PFSK-1 (cell line): ENCODE data around the gene ZNF783. TPM values are rescaled to one million over a fixed set of nuclear protein-coding genes. Genes with fewer than 3 reads are reported as not detected.

Experiments used
- FOXP2 ChIP-seq: optimal IDR thresholded peaks from 2 replicates; pipeline ENCODE3; 2011; ENCODE audit warnings: borderline replicate concordance, control low read depth, inconsistent platforms; ENCODE audit not compliant: insufficient read depth; ENCODE audit errors: extremely low read length, extremely low read depth
- POLR2AphosphoS5 ChIP-seq: IDR thresholded peaks from 2 replicates; pipeline ENCODE4 v1.6.1; 2012; ENCODE audit warnings: low read depth, mild to moderate bottlenecking, control low read depth, low read length, moderate library complexity
- SIN3A ChIP-seq: IDR thresholded peaks from 2 replicates; pipeline ENCODE4 v1.6.1; 2012; ENCODE audit warnings: mild to moderate bottlenecking, low read length, moderate library complexity, borderline replicate concordance; ENCODE audit not compliant: insufficient read depth
- TAF1 ChIP-seq: IDR thresholded peaks from 2 replicates; pipeline ENCODE4 v1.6.1; 2012; ENCODE audit warnings: low read length, control low read depth, borderline replicate concordance; ENCODE audit not compliant: insufficient read depth
- polyA plus RNA-seq: library from polyadenylated mRNA; unstranded; fragments of >200 nt; gene quantifications from one replicate; pipeline ENCODE4 v1.2.1, GENCODE V29; 2012; ENCODE audit warnings: low read depth, missing spikeins; ENCODE audit not compliant: insufficient read length
- TF ChIP-seq, protein P1 (sequence below), 2 experiments: IDR thresholded peaks; 2 replicates each; pipeline versions ENCODE4 v1.6.1 to v1.8.0; 2011 to 2012; ENCODE audit warnings: low read depth in 2 of 2, low read length in 2 of 2, control low read depth in 1 of 2, inconsistent platforms in 1 of 2, mild to moderate bottlenecking in 1 of 2, moderate library complexity in 1 of 2; ENCODE audit not compliant: insufficient read depth in 1 of 2

The ZNF783 gene
- 12.0 TPM for polyA plus RNA-seq

DNA sequence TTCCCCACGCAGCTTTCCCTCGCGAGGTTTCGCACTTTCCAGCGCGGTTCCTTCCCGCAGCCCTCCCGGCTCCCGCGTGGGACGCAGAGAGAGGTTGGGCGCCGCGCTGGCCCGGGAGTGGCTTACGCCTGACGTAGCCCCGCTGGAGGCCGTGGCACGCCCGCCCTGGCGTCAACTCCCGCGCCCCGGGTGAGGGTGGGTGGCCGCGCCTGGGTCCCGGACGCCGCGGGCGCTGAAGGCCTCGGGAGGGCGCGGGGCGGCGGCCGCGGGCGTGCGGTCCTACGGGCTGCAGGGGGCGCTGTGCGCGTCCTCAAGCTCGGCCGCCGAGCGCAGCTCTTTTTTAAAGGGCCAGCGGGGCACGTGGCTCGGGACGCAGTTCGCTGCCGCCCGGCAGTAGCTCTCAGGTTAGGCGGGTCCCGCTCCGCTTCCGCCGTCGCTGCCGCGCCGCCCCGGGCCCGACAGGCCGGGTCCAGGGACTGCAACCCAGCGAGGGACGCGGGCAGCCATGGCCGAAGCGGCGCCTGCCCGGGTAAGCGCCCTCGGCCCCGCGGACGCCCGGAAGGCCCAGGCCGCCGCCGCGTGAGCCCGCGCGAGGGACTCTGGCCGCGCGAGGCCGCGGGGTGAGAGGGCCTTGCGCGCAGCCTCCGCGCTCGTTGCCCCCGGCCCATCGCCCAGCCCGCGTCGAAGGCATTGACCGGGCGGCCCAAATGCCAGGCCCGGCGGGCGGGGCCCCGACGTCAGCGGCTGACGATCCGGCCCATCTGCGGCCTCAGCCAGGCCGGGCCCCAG, at the start of gene ZNF783:
TSS of gene ZNF783 (plus strand) at position 368 of the 789 bp plus-strand sequence. CDS start at position 506, 138 bp downstream.
- TF ChIP-seq SIN3A: peak; percentile 91; the same call in 1 of the 2 replicates
- TF ChIP-seq, protein P1, sequence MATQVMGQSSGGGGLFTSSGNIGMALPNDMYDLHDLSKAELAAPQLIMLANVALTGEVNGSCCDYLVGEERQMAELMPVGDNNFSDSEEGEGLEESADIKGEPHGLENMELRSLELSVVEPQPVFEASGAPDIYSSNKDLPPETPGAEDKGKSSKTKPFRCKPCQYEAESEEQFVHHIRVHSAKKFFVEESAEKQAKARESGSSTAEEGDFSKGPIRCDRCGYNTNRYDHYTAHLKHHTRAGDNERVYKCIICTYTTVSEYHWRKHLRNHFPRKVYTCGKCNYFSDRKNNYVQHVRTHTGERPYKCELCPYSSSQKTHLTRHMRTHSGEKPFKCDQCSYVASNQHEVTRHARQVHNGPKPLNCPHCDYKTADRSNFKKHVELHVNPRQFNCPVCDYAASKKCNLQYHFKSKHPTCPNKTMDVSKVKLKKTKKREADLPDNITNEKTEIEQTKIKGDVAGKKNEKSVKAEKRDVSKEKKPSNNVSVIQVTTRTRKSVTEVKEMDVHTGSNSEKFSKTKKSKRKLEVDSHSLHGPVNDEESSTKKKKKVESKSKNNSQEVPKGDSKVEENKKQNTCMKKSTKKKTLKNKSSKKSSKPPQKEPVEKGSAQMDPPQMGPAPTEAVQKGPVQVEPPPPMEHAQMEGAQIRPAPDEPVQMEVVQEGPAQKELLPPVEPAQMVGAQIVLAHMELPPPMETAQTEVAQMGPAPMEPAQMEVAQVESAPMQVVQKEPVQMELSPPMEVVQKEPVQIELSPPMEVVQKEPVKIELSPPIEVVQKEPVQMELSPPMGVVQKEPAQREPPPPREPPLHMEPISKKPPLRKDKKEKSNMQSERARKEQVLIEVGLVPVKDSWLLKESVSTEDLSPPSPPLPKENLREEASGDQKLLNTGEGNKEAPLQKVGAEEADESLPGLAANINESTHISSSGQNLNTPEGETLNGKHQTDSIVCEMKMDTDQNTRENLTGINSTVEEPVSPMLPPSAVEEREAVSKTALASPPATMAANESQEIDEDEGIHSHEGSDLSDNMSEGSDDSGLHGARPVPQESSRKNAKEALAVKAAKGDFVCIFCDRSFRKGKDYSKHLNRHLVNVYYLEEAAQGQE (IDR thresholded peaks at IDR 0.05; ENCODE audit: insufficient read depth in 1 of 2, low read depth in 2 of 2, low read length in 2 of 2): no peak

DNA sequence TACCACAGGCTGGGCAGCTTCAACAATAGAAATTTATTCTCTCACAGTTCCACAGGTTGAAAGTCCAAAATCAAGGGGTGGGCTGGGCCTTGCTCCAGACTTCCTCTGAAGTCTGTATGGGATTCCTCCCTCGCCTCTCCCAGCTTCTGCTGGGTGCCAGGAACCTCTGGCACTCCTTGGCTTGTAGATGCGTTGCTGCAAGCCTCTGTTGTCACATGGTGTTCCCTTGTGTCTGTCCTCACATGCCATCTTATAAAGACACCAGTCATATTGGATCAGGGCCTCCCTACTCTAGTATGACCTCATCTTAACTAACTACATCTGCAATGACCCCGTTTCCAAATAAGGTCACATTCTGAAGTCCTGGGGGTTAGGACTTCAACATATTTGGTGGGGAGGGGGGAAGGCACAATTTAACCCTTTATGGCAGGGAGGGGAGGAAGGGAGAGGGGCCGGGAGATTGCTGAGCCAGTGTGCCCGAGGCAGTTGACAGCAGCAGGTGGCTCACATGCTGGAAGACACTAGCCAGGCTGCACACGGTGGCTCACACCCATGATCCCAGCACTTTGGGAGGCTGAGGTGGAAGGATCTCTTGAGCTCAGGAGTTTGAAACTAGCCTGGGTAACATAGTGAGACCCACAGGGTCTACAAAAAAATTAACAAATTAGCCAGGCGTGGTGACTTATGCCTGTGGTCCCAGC, 47.8 kb upstream of the ZNF783 start:
- no peak for TF ChIP-seq POLR2AphosphoS5
- TF ChIP-seq, protein P1 (IDR thresholded peaks at IDR 0.05; ENCODE audit: insufficient read depth in 1 of 2, low read depth in 2 of 2, low read length in 2 of 2): no peak
- no peak for TF ChIP-seq FOXP2
- TF ChIP-seq SIN3A: no peak

DNA sequence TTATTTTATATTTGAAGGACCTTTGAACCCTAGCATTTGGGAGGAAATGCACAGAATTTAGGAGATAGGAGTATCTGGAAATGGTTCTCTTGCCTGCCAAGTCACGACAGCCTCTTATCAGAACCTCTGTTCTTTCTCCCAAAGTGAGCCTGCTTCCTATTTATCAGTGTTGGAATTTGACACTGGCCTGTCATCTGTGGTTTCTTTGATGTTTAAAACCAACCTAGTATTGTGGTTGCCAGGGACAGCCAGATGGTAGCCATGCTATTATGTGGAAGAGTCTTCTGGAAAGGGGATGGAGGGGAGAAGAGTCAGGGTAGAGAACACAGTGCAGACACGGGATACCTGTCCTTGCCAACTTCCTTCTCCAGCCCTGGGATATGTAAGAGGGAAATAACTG, 45.6 kb upstream of the ZNF783 start:
- TF ChIP-seq, protein P1 (IDR thresholded peaks at IDR 0.05; ENCODE audit: insufficient read depth in 1 of 2, low read depth in 2 of 2, low read length in 2 of 2): no peak
- TF ChIP-seq TAF1 (no peak), POLR2AphosphoS5 (no peak), FOXP2 (no peak), SIN3A (no peak)

DNA sequence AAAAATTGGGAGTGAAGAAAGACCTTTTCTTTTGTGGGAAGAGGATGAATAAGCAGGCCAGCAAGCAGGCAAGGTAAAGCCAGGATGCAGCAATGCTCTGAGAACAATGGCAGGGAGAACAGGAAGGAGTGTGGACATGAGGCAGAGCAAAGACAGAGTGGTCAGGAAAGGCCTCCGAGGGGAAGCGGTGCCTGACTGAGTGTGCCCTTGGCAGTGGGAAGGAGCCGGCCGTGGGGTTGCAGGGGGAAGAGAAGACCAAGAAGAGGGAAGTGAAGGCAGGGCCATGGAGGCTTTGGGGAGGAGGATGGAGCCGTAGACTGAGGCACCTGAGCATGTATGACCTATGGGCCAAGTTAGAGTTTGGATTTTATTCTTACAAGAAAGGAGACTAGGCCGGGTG, 44.4 kb upstream of the ZNF783 start:
- TF ChIP-seq SIN3A (no peak), POLR2AphosphoS5 (no peak), FOXP2 (no peak)
- TF ChIP-seq, protein P1 (IDR thresholded peaks at IDR 0.05; ENCODE audit: insufficient read depth in 1 of 2, low read depth in 2 of 2, low read length in 2 of 2): no peak
